M059J (cell line): ENCODE data around the gene HPSE2. TPM values are rescaled to one million over a fixed set of nuclear protein-coding genes. Genes with fewer than 3 reads are reported as not detected.
"Not testable (repeated sequence)": the region's sequence is repeated elsewhere in the genome, so short reads cannot be mapped to it uniquely, and the experiment has no call there.

Source experiments
- DNase-seq: peaks from one replicate; pipeline ENCODE4 v3.0.0-alpha.2; 2012; ENCODE audit warnings: low read depth
- total RNA-seq: library from RNA; depleted of rRNA; stranded (reverse); fragments of >200 nt; shearing (Covaris generic); gene quantifications from 2 replicates; pipeline ENCODE4 v1.2.3, GENCODE V29; 2014

The HPSE2 gene
- total RNA-seq, 1 experiment from 2014 or later: 0.57 TPM

DNA sequence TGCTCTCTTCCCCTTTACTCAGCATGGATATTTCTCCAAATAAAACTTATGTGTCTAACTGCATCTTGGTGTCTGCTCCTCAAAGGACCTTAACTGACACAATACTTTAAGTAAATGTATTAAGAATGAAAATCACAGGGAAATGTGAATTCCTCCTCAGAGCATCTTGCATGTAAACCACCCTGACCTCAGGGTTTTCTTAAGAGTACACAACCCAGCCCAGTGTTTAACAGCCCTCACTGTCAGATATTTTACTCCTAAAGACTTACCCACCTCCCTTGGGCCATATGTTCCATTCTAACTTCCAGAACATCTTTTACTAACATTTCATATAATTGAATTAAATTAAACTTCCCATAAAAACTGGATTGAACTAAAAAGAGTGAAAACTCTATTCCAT is 315.3 kb downstream of the HPSE2 start:
- DNase-seq: no peak

DNA sequence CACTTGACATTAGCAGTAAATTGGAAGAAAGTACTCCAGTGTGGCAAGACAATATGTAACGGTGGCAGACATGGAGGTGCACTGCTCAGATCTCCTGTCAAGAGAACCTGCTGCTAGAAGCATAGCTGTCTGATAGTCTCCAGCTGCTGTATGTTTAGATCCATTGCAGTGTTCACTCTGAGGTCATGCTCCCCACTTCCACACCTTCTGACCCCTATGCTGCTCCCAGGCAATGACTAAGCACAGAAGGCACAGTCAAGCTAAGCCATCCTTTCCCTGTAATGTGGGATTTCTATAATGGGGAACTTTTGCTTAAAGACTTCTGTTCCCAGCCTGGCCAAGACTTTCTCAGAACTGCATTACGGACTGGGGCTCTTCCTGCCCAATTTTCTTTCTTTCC is 315.8 kb downstream of the HPSE2 start:
- peak; percentile 43 for DNase-seq

DNA sequence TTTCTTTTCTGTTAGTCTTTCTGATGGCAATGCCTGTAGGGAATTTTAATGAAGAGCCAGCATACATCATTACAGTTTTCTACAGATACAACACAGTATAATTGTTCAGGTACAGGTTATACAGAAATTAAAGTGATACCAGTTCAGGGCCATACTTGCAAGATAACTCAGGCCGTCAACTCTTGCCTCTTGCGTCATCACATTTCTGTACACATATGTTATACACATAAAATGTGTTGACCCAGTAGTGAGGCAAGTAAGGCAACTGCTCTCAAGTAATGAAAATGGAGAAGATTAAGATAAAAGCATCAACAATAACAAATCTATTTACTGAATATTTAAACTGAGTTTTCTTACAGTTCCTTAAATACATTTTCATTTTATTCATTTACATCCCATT is 317.8 kb downstream of the HPSE2 start:
- DNase-seq: no peak

DNA sequence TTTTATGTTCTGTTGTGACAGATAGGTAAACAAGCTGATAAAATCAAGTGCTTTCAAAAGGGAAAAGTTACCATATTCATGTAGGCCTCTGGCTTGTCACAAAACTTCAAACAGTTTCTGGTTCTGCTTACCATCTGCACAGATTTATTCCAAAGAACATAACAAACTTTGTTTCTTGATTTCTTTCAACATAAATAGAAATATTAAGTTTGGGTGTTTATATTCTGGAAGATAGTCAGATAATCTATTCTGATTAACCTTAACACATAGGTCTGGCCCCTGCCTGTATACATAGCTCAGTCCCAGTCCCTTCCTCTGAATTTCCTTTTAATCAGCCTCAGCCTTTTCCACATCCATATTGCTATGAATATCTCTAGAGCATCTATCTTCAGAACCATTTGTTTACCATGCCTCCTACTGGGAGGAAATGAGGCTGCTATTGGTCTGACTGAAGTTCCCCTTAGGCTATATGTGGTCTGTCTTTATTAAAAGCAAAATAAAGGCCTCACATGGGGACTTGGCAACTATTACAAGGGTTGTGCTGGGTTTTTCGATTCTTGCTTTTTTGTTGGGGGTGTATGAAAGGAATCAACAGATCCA is 319.0 kb downstream of the HPSE2 start:
- peak; percentile 47 for DNase-seq

DNA sequence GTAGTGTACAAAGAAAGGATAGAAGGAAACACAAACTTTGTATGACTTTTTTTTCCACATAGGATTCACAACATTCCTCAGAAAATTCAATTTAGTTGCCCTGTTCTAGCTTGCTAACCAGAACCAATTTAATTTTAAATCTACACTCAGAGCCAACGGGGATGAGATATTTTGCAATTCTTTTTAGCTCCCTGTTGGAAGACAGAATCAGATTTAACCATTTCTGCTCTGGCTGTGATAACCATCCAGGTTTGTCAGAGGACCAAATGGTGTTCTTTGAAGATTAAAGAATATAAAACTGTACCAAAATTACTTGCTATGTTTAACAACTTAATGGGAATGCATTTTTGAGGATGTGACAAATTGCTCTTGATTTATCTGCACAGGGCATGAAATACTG is 319.7 kb downstream of the HPSE2 start:
- DNase-seq: no peak

DNA sequence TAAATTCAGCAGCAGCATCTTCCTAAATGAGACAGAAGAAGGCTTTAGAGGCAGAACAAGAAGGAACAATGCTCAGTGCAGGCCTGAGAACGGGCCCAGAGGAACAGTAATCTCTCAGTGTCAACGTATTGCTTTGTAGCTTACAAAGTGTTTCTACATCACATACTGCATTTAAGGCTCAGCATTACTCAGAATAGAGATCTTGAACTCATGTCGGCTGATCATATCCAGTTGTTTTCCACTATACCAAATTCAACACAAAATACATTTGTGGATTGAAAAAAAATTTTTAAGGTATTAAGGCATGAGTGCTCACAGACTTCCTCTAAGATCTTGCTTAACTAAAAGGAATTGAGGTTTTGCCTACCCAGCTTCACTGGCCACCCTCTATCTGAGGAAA is 325.1 kb downstream of the HPSE2 start:
- no peak for DNase-seq

DNA sequence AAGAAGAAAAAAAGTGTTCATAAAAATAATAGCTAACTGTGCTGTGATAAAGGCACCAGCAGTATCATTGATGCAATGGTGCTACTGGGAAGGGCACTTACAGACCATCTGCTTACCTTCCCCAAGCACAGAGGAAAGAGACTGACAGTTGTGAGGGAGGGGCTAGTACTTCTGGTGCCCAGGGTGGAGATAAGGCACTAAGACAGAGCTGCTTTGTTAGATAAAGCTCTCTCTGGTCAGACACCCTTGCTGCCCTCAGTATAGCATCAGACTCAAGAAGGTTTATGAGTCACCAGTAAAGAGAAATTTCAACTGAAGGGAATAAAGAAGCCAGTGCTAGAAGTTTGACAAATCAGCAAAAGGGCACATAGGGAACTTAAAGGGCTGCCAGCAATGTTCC is 325.6 kb downstream of the HPSE2 start:
- DNase-seq: no peak

DNA sequence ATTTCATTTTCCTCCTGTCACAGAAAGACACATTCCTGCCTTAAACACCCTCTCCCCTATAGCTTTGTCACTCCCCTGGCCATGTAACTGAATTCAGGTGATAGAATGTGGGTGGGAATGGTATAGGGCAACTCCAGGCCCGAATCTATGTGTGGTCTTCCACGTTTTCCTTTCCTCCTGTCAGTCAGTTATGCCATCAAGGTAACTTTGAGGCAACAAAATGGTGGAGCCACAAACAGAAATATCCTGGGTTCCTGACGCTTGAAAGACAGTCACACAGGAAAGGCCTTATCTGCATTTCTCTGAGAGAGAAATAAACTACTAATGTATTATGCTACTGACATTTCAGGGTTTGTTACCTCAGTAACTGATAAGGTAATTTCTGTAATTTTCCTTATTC is 326.8 kb downstream of the HPSE2 start:
- no peak for DNase-seq

DNA sequence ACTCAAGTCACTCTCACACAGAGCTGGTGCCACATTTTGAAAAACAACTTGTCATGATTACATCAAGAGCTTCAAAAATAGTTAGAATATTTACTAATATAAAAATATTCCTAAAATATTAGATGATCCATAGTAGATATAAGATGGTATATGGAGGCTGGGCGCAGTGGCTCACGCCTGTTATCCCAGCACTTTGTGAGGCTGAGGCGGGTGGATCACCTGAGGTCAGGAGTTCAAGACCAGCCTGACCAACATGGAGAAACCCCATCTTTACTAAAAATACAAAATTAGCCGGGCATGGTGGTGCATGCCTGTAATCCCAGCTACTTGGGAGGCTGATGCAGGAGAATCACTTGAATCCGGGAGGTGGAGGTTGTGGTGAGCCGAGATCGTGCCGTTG is 327.4 kb downstream of the HPSE2 start:
- not testable (repeated sequence) for DNase-seq

DNA sequence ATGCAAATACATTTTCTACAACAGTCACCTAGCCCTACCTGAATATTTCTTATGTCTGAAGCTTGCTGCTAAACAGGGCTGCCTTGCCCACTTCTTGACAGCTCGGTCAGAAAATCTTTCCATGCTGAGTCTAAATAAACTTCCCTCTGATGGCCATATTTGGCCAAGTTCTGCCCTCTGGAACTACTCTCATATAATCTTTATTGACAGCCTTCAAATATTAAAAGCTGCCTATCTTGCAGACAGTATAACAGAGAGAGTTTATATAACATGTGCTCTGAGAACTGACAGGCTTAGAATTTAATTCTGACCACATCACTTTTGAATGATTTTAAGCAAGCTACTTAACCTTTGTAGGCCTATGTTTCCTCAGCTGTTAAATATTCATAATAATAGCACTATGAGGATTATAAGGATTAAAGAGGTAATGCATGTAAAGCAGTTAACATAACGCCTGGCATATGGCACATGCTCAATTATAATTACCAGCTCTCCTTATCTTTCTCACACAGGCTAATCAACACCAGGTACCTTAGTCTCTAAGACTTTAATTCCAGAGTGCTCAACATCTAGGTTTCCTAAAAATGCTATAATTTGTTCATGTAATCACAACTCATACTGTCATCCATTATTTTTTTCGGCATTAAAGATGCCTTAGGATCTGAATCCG is 334.1 kb downstream of the HPSE2 start:
- no peak for DNase-seq

DNA sequence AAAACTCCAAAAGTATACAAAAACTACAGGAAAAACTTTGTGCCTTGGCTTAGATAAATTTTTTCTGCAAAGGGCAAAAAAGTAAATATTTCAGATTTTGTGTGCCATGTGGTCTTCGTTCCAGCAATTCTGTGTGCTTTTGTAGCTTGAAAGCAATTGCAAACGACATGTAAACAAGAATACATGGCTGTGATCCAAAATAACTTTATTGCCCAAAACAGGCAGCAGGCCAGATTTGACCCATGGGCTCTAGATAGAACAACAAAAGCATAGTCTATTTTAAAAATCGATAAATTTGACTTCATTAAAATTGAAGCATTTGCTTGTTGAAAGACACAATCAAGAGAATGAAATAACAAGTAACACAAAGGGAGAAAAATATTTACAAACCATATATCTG is 336.6 kb downstream of the HPSE2 start:
- no peak for DNase-seq

DNA sequence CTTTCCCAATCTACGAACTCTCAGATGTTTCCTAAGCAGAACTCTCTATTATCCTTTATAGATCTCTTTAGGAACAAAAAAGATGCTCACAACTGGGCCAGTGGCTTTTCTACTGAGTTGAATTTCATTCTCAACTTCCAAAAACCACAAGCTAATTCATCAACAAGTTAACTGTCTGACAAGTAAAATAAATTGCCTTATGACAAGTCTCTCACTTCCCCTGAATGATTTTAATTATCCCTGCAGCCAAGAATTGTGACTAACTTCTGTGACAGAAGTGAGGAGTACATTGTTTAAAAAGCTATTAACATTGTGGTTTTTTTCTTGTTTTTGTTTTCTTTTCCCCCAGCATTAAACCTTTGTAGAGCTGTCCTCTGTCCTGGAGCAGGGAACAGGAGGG is 343.1 kb downstream of the HPSE2 start:
- DNase-seq: peak; percentile 4

DNA sequence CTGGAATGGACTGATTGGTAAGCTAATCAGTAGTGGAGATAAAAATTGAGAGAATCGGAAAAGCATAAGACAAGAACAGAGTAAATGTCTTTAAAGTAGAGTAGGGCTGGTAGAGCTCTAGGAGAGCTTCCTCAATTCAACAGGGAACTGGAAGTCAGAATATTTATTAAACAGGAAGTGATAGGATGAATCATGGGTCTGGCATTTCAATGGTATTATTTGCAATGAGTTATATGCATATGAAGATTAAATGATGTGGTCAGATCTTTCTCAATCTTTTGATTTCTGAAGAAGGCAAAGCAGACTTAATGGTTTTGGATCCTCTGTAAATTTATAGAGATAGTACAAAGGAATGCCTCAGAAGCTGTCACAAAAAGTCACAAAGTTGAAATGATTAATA is 349.0 kb downstream of the HPSE2 start:
- DNase-seq: peak; percentile 1

DNA sequence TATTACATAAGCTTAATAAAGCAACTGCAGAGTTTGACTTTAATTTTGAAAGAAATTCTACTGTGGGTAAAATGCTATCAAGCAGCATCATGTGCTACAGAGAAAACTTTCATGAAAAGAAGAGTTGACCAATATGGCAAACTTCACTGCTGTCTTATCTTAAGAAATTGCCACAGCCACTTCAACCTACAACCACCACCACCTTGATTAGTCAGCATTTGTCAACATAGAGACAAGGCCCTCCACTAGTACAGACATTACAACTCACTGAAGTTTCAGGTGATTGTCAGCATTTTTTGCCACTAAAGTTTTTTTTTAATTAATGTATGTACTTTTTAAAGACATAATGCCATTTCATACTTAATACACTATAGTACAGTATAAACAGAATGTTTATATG is 350.3 kb downstream of the HPSE2 start:
- DNase-seq: no peak

DNA sequence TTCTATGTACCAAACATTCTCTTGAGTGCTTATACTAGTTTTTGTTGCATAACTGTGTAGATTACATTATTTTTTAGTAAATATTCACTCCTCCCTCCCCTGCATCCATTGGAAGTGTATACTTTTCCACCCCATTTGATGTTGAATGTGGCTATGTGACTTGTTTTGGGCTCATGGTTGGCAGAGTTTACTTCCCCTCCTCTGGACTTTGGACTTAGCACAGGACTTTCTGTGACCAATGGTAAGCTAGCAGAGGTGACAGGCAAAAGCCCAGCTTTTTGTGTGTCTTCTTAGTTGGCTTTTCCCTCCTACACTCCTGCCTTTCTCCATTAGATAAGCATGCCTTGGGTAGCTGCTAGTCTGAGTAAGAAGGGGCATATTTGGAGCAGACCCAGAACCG is 353.9 kb downstream of the HPSE2 start:
- no peak for DNase-seq

DNA sequence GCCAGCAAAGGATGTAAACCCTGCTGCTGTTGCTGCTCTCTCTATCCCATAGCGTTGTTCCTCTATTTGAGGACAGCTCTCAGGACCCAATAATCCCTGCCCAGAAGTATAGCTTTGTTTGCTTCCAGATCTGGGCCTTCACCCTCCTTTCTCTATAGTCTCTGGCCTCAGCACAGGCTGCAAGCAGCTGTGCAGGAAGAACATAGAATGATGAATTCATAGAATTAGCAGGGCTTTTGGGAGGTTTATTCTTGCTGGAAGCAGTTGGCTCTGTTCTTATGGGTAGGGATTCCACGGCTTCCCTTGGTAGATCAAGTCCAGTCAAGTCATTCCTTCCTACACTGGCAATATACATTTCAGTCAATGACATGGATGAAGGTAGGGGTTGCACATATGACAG is 354.7 kb downstream of the HPSE2 start:
- DNase-seq: no peak

DNA sequence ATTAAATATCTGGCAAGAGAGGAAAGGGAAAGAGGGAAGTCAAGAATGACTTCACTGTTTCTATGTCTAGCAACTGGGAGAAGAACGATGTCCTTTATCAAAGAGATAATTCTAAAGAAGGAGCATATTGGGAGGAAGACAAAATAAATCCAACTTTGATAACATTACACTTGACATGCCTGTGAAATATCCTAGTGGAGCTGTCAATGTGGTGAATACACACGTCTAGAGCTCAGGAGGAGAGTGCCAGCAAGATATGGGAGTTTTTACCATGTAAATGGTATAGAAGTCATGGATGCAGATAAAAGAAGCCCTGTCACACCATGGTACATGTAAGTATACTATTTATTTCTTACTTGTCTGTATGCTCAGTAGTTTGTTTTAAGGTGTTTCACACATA is 356.7 kb downstream of the HPSE2 start:
- DNase-seq: no peak

DNA sequence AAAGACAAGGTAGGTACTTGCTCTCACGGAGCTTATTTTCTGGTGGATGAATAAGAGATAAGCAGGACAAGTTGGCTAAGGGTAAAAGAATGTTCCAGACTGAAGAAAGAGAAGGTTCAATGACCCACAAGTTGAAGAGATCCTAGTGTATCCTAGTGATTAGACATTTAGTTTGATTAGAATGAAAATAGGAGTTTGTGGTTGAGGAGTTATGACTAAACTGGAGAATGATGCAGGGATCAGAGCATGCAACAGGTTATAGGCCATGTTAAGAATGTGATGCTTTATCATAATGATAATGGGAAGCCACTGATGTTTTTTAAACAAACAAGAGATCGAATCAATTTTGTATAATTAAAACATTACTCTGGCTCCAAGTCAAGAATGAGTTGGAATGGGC is 357.2 kb downstream of the HPSE2 start:
- DNase-seq: peak; percentile 8

DNA sequence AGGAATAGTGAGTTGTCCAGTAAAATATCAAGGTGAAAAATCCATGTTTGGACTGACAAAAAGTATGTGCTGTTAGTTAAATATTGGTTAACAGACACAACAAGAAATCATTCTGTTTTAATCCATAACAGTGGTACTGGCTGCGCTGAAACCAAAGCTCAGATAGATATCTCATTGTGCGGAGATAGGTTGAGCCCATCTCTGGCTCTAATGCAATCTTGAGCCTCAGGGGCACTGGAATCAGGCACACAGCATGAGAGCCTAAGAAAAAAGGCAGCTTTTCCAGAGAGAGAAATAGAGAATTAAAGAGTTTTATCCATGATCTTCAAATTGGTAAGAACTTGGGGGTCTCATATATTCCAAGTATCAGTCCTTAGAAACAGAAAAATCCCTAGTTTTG is 373.7 kb downstream of the HPSE2 start:
- no peak for DNase-seq

DNA sequence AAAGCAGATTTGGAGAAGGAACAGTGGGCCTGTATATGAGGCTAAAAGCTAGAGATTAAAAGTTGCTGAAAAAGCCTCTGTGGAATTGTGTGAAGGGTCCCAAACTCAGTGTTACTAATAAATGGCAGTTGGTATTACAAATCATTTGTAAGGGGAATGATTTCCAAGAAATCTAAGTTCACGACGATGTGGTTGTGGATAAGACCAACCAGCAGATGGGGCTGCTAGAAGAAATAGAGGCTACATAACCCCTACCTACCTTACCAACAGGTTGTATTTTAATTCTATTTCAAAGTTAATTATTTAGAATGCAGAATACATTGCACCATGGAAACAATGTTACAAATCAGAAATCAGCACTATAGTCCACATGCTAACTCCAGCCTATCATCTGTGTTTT is 377.1 kb downstream of the HPSE2 start:
- peak; percentile 5 for DNase-seq

DNA sequence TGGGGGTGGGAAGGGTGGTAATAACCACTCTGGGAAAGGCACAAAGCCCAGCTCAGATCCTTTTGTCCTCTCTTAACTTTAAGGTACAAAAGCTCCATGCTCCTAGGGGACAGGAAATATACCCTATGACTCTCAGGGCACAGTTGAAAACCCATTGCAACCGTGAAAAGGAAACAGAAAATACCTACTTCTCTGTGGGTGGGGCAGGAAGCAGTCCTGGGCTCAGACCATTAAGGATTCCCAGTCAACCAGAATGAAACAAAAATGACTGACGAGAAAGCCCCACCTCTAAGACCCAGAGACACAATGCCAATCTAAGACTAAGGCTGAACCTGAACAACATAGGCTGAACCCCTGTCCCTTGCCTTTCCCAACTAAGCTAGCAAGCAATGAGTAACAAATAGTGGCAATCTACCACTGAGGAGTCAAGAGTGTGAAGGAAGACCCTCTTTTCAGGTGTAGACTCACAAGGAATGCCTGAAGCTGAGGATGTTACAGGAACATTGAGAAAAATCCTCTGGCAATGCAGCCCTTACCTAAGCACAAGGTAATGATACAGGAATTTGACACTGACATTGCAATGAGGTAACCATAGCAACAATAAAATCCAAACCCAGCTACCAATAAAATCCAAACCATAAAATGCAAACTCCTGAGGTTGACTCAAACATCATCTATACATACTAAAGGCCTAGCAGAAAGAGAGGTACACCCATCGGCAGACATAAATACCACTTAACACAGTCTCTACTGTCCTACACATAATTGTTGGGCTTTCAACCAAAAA is 380.1 kb downstream of the HPSE2 start:
- no peak for DNase-seq

DNA sequence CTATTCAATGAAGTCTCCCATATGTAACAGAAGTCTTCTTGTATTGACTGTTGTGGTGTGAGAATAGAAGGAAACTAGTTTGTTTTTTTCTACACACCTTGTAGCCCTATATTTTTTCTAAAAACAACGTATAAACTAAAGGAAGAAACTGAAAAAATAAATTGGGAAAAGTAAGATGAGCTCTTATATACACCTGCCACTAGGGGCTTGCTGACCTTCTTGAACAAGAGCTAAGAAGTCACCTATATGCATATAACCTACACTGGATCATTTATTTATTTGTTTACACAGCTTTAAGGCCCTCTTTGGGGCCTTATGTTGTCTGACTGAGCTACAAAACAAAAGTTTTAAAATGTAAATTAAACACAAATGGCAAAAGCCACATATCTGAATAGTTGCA is 383.0 kb downstream of the HPSE2 start:
- no peak for DNase-seq

DNA sequence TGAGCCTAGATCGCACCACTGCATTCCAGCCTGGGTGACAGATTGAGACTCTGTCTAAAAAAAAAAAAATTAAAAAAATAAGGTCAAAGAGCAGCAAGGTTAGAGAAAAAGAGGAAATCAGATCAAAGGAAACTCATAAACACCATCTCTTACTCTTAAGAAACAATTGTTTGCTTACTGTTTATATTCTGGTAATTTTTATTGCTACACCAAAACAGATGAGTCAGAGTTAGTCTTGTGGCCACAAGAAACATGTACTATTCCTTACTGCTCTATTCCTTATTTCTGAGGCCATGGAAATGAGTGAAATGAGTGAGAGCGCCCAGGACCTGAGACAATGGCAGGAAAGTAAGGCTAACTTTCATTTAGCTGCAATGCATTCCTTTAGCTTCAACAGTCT is 387.3 kb downstream of the HPSE2 start:
- DNase-seq: peak; percentile 25
